ENCODE results near the gene ALS2.

GRCh38 chr2:201709747-201710146 is 71.0 kb downstream of the ALS2 start:
- TF ChIP-seq MAFK (IDR thresholded peaks at IDR 0.05; ENCODE audit: low read depth, low read length) (no peak), EGR1 (IDR thresholded peaks at IDR 0.05; ENCODE audit: borderline replicate concordance, low read depth, low read length) (no peak), SP4 (IDR thresholded peaks at IDR 0.05; ENCODE audit: low read length) (no peak), EZH2 (IDR thresholded peaks at IDR 0.05; ENCODE audit: low read depth, low read length, severe bottlenecking) (no peak)
- TF ChIP-seq, protein P1, sequence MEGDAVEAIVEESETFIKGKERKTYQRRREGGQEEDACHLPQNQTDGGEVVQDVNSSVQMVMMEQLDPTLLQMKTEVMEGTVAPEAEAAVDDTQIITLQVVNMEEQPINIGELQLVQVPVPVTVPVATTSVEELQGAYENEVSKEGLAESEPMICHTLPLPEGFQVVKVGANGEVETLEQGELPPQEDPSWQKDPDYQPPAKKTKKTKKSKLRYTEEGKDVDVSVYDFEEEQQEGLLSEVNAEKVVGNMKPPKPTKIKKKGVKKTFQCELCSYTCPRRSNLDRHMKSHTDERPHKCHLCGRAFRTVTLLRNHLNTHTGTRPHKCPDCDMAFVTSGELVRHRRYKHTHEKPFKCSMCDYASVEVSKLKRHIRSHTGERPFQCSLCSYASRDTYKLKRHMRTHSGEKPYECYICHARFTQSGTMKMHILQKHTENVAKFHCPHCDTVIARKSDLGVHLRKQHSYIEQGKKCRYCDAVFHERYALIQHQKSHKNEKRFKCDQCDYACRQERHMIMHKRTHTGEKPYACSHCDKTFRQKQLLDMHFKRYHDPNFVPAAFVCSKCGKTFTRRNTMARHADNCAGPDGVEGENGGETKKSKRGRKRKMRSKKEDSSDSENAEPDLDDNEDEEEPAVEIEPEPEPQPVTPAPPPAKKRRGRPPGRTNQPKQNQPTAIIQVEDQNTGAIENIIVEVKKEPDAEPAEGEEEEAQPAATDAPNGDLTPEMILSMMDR (IDR thresholded peaks at IDR 0.05; ENCODE audit: control extremely low read depth in 1 of 3, insufficient read depth in 1 of 3, low read depth in 1 of 3, low read length in 3 of 3) = no peak

All from H1 (cell line).